Medulla oblongata (tissue), 1 donor: Measurements from ENCODE around the gene ALG12.
A peak's percentile ranks its signal among the peaks of the same experiment; 100 is the strongest.
"Not testable (repeated sequence)": the region's sequence is repeated elsewhere in the genome, so short reads cannot be mapped to it uniquely, and the experiment has no call there.

Experiments
- DNase-seq: peaks from one replicate; pipeline ENCODE4 v3.0.0-alpha.2; 2015; ENCODE audit errors: extremely low spot score

The ALG12 gene

DNA sequence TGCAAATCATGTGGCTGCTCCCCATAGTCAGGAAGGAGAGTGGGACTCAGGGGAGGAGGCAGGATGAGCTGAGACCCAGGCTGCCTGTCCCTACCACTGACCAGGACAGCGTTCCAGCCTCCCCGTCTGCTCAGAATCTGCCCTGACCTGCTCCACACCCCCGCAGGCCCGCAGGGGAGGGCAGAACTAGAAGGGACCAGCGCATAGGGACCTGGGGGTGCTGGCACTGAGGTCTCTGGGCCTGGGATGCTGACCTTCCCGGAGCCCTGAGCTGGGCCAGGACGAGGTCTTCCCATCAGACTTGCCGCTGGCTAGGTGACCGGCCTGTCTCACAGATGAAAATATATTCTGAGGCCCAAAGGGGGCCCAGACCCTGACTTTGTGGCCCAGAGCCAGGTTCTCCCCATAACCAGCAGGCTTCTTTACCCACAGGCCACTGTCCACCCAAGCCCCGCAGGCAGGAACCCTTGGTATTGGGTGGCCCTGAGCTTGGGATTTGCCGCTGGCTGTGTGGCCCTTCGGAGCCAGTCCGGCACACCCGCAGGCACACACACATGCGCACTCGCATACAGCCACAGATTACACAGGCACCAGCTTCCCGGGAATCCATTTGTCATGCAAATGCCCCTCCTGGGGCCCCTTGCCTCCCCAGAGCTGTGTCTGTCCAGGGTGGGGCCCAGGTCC is 28.5 kb upstream of the ALG12 start:
- no peak for DNase-seq

DNA sequence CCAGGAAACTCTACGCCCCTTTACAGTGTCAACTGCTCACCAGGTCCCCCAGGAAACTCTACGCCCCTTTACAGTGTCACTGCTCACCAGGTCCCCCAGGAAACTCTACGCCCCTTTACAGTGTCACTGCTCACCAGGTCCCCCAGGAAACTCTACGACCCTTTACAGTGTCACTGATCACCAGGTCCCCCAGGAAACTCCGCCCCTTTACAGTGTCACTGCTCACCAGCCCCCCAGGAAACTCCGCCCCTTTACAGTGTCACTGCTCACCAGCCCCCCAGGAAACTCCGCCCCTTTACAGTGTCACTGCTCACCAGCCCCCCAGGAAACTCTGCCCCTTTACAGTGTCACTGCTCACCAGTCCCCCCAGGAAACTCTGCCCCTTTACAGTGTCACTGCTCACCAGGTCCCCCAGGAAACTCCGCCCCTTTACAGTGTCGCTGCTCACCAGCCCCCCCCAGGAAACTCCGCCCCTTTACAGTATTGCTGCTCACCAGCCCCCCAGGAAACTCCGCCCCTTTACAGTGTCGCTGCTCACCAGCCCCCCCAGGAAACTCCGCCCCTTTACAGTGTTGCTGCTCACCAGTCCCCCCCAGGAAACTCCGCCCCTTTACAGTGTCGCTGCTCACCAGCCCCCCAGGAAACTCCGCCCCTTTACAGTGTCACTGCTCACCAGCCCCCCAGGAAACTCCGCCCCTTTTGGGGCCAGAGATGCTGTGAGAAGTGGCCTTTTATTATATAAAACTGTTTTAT is 27.0 kb upstream of the ALG12 start:
- DNase-seq, result not testable (repeated sequence)

DNA sequence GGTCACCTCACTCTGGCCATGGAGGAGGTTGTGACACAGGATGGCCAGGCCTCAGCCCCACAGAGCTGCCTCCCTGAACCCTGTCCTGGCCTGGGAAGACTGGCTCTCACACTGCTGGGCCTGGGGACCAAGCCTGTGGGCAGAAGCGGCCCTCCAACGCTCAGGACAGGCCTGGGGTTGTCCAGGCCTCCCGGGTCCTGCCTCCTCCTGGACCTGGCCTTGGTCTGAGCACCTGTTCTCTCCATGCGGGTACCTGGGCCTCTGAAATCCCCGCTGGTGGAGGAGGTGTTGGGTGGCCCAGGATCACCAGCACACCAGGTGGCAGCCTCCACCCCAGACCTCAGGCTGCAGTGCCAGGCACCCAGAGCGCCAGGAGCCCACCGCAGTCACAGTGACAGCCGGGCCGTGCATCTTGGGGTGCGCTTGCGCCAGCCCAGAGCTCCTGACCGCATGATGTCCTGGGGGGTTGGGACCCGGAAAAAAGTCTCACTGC is 26.2 kb upstream of the ALG12 start:
- no peak for DNase-seq

DNA sequence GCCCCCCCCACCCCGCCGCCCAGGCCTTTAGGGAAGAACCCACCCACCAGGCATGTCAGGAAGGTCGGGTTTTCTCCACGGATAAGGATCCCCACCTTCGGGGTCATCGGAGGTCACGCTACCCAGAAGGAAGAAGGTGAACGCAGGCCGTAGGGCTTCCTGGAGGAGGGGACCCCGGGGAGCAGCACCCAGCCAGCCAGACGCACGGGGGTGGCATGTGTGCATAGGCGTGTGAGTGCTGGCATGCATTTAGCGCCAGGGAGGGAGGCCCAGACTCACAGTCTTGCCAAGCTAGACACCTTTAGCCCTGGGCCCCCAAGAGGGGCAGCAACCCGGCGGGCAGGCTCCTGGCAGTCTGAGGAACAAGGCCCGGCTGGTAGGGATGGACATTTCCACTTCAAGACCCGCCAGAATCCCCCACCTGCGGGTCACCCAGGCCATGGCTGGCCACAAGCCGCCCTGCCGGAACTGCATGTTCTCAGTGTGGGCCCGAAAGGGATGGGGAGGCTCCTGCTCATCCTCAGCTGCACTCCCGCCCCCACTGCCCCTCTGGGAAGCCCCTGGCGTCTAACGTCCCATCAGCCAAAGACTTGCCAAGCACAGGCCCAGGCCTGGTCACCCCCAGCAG is 25.6 kb upstream of the ALG12 start:
- no peak for DNase-seq

DNA sequence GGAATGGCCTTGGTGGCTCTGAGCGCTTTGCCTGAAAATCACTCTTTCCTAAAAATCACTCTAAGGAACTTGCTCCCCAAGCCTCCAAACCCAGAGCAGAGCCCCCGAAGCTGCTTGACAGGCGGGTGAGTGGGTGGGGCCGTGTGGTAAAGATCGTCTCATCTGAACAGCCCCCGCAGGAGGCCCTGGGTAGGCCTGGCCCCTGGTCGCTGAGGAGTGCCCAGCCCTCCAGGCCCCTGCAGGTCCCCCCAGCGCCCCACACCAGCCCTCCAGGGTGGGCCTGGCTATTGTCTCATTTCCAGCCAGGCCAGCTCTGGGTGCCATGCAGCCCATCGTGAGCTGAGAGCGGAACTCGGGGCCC is 25.1 kb upstream of the ALG12 start:
- DNase-seq, result no peak

DNA sequence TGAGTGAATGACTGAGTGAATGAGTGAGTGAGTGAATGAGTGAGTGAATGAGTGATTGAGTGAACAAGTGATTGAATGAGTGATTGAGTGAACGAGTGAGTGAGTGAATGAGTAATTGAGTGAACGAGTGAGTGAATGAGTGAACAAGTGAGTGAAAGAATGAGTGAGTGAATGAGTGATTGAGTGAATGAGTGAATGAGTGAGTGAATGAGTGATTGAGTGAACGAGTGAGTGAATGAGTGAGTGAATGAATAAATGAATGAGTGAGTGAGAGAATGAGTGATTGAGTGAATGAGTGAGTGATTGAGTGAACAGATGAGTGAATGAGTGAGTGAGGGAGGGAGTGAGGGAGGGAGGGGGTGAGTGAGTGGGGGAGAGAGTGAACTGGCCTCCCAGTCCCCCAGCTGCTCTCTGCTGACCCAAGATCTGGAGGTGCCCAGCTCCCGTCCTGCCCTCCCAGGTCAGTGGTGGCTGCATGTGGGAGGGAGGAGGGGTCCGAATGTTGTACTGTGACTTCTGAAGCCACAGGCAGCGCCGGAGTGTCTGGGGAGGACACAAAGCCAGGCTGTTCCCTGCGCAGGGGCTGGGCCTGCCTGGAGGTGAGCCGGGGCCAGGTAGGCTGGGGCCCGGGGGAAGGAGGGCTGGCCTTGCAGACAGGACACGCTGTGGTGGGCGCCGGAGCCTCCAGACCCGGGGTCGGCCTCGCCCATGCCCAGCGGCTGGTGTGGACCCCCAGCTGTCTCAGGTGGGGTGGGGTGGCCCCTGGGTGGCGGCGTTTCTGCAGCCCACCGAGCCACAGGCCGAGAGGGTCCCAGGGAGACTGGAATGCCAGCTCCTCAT is 24.5 kb upstream of the ALG12 start:
- DNase-seq, result no peak

DNA sequence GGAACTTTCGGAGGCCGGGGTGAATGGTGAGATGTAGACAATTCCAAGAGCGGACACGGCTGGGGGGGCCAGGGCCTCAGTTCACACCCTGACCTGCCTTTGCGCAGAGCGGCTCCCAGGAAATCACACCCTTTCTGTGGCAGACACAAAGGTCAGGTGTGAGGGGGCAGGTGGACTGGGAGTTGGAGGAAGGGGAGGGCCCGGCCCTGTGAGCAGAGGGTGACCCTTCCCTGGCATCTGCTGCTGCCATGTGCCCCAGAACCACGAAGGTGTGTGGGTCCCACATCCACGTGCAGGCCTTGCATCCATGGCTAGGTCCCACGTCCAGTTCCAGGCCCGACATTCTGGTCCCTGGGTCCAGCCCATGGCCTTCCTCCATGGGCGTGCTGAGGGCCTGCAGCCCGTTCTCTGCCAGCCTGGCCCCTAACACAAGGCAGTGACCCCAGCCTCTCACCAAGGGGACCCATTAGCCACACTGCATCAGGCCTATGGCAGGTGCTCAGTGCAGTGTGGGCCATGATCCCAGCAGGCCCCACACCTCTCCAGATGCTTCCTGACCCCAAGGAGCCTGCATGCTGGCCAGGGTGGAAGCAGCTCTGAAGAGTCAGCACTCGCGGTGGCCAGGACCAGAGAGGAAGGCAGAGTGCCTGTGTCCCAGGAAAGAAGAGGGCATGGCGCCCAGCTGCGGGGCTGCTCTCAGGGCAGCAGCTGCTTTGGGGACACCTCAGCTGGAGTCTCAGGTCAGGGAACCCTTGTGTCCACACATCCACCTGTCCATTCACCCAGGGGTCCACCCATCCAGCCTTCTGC is 23.5 kb upstream of the ALG12 start:
- no peak for DNase-seq

DNA sequence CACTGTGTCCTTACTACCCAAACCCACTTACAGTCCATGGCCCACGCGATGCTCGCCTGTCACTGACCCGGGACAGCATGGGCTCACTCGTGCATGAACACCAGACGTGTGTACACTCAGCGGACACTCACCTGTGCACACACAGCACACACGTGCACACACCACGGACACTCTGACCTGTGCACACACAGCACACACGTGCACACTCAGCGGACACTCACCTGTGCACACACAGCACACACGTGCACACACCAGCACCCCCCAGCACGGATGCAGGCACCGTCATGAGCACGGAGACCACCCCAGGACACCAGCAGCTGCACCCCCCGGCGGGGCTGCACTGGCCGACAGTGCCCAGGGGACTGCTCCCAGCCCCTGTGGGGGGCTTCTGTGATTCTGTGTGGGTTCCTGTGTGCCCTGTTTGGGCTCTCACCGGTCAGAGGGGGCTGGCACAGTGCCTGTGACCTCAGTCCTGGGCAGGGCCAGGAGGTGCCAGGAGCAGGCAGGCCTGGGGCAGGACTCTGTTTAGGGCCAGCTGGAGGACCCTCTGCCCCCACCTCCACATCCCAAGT is 20.4 kb upstream of the ALG12 start:
- DNase-seq, result no peak

DNA sequence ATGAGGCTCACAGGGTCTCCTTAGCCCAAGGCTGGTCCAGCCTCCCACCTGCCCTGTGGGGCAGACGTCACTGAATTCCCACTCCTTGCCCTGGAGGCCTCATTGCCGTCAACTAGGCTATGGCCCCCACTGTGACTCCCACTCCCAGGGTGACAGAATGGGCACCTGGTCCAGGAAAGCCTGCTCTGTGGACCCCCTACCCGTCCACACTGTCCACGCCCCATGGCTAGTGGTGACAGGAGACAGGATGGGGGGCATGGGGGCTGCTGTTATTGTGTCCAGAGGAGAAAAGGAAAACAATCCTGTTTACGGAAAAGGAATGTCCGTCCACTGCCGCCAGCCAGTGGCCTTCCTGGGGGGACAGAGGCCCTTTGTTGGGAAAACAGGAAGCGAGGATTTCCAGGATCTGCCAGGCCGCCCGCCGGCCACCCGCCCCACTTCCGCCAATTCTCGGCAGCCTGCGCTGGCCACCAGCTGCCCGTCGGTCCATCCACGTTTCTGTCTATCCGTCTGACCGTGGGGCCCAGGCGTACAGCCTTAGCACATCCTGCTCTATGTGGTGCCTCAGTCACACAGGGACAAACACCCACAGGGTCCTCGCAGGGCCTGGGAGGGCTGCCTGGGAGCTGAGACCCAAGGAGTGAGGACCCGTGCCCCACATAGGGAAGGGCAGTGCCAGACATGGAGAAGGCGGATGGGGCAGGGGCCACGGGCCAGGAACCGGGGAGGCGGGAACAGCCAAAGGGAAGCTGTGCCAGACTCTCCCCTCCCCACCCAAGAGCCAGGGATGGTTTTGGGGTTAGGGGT is 19.7 kb upstream of the ALG12 start:
- DNase-seq, result peak; percentile 81

DNA sequence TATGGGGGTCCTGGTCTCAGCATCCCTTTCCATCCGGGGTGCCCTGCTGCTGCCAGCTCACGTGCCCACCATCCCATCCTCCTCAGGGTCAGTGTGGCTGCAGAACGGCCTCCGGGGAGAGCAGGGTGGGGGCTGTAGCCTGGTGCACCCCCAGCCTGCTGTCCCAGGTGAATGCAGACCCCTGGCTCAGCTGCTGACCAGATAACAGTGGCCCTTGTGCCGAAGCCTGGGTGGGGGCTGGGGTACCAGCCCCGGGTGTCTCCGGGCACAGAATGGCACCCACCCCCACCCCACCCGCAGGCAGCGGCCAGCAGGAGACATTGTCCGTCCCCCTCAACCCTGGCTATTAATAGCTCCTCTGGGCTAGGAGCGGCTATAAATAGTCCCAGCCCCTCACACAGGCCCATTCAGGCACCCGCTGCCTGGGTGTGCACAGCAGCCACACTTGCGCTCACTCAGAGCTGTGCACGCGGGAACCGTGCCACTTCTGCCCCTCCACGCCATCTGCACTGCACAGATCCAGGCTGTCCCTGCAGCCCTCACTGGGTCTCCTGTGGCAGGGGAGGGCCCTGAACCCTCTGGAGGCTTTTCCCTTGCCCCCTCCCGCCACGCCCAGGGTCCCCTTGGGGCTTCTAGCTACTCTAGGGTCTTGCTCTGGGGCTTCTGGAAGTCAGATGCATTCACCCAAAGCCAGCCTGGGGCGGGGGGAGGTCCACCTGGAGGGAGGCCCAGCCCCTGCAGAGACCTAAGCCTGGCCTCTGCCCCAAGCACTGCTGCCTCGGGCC is 18.9 kb upstream of the ALG12 start:
- peak; percentile 87 for DNase-seq

DNA sequence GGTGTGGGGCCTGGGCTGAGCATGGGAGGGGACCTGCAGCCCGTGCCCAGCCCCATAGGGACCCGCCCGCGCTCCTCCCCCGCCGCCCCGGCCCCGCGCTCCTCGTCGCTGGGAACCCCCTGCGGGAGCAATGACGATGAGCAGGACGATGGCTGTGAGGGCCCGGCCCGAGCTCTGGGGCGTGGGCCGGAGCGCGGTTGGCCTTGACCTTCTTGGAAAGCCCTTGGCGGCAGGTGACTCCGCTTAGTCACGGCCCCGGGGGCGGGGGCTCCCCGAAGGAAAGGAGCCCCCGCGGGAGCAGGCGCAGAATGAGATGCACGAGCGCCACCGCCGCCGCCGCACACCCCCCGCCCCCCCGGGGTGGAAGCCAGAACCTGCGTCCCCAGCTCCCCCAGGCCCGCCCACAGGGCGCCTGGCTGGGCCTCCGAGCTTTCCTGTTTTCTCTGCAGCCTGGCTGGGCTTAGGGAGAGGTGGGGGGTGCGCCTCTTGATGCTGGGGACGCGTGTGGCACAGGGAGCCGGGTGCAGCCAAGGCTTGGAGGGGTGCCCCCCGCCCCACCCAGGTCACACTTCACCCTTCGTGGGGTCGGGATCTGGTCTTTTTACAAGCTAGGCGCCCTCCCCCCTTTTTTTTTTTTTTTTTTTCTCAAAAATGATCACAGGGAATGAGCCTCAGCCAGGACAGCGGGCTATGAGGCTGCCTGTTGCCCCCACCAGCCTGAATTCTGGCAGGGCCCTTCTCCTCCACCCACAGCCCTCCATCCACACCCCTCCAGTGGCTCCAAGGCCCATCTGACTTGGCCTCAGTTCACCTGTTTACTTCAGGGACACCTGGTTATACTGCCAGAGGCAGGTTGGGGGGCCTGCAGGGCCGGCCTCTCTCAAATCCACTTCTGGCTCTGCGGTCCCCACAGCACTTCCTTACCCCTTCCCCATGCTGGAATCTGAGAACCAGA is 18.1 kb upstream of the ALG12 start:
- DNase-seq, result peak; percentile 72

DNA sequence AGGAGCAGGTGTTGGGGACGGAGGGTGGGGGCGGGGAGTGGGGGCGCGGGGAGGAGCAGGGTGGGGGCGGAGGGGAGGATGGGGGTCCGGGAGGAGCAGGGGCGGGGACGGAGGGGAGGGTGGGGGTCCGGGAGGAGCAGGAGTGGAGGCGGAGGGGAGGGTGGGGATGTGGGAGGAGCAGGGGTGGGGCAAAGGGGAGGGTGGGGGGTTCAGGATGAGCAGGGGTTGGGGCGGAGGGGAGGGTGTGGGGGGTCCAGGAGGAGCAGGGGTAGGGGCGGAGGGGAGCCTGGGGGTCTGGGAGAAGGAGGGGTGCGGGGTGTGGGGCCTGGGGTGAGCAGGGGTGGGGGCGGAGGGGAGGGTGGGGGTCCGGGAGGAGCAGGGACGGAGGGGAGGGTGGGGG is 17.3 kb upstream of the ALG12 start:
- DNase-seq, result no peak

DNA sequence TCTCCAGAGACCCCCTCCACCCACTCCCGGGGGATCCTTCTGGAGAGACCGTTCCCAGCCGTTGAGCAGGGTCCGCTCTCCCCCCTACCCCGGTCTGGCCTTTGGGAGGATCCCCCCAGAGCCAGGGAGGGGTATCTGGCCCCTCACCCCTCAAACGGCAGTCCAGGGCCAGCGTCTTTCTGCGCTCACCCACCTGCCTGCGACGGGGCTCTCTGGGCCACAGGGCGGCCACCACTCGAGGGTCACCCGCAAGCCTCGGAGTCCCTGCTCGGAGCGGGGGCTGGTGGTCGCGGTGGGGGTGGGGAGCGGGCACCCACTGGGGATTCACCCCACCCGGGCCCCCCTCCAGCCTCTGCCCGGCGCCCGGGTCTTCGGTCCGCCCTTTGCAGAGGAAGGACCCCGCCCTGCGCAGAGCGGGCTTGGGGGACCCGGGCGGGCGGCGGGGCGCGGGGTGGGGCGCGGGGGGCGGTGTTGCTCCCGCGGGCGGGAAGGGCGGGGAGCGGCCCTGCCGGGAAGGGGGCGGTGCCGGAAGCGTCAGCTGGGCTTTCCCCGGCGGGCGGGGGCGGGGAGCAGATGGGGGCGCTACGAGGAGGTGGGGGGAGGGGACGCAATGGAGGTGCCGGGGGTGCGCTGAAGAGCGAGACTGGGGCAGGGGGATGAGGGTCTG is 16.8 kb upstream of the ALG12 start:
- DNase-seq, result peak; percentile 50

DNA sequence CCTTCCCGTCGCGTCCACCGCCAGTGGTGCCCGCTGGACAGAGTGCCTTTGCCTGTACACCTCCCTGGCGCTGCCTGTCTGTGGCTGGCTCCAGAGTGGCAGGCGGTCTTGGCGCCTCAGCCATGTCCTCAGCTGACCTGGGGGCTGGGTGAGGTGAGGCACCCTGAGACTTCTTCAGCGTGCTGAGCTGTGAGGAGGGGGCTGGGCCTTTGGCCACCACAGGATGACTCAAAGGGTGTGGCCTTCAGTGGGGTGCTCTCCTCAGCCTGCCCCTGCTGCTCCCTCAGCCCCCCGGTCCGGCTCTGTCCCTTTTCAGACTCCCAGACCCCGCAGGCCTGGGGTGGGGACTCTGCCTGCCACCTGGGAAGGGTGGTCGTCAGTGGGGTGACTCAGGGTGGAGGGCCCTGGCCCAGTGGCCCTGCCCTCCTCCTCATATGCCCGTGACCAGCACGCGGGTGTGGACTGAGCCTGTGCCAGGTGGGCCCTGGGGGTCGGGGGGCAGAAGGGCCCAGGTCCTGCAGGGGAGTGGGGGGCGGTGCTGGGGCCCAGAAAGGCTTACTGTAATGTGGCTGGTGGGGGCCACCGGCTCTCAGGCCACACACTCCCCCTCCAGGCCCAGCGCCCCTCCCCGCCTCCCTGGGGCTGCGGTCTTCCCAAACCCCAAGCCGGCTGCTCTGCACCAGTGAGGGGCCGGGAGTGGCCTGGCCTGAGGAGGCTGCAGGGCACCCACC is 16.1 kb upstream of the ALG12 start:
- DNase-seq, result peak; percentile 63

DNA sequence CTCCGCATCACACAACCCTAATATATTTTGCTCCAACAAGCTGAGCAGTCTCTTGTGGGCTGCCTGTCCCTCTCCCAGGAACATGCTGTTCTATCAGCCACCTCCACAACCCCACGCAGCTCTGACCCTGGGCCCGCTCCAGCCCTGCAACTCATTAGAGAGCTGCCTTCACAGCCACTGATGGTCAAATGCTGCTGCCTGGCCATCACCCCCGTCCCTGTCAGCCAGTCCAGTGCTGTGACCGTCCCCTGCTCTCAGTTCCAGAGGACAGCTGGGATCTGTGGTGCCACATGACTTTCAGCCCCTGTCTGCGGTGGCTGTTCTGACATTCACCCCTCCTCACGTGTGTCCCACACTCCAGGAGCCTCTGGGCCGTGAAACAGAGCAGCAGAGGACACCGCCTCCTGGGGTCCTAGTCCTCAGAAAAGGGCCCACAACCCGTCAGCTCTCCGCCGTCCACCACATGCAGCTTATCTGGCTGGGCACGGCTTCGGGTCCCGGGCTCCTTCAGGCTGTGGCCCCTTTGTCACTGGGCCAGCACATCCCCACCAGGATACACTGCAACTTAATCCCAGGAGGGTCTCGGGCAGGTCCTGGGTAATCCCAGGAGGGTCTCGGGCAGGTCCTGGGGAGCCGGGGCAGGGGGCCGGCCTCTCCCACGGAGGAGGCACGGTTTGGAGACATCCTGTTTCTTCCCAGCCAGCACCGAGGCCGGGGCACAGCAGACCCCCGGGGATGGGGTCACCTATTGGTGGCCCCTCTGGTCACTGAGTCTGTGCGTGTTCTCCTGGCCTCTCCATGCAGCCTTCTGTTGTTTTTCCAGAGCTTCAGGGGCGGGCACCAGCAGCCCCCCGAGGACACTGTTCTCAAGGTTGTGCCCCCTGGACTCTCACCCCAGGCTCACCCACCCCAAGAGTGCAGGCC is 15.3 kb upstream of the ALG12 start:
- DNase-seq, result peak; percentile 71
